ENCODE data around the gene FAM20C.

Gene FAM20C

GRCh38 chr7:252216-252965, 60.0 kb downstream of the FAM20C start:
- Histone ChIP-seq H3K9me3 (no peaks in the 10 kb centered on the region), H3K27ac (no peak overlapping the region), H3K27me3 (no peaks in the 10 kb centered on the region), H3K4me1 (ENCODE audit: control insufficient read depth in 1 of 2, insufficient read depth in 1 of 2, low read depth in 1 of 2, low read length in 1 of 2) (no peaks in the 10 kb centered on the region), H3K36me3 (no peaks in the 10 kb centered on the region), H3K4me3 (ENCODE audit: low read depth in 1 of 2, low read length in 1 of 2) (no peak overlapping the region)
- no peak for TF ChIP-seq CTCF (IDR thresholded peaks at IDR 0.05)

- no peaks in the 10 kb centered on the region for H3K9me3 ChIP-seq
- H3K4me1 ChIP-seq (ENCODE audit: control insufficient read depth in 1 of 2, insufficient read depth in 1 of 2, low read depth in 1 of 2, low read length in 1 of 2), result no peaks in the 10 kb centered on the region
- H3K27me3 ChIP-seq, result no peaks in the 10 kb centered on the region
- H3K27ac ChIP-seq, result no peak overlapping the region
- no peak overlapping the region for H3K4me3 ChIP-seq (ENCODE audit: low read depth in 1 of 2, low read length in 1 of 2)
- no peaks in the 10 kb centered on the region for H3K36me3 ChIP-seq
- TF ChIP-seq CTCF (IDR thresholded peaks at IDR 0.05), result no peak
Observed at GRCh38 chr7:252981-253380, 60.6 kb downstream of the FAM20C start.

GRCh38 chr7:253581-254336, 61.4 kb downstream of the FAM20C start:
- Histone ChIP-seq H3K4me1 (ENCODE audit: control insufficient read depth in 1 of 2, insufficient read depth in 1 of 2, low read depth in 1 of 2, low read length in 1 of 2) (no peaks in the 10 kb centered on the region), H3K36me3 (no peaks in the 10 kb centered on the region), H3K27ac (no peak overlapping the region), H3K4me3 (ENCODE audit: low read depth in 1 of 2, low read length in 1 of 2) (no peak overlapping the region), H3K27me3 (no peaks in the 10 kb centered on the region), H3K9me3 (no peaks in the 10 kb centered on the region)
- no peak for TF ChIP-seq CTCF (IDR thresholded peaks at IDR 0.05)

GRCh38 chr7:254337-255037, 62.1 kb downstream of the FAM20C start:
- Histone ChIP-seq H3K27me3 (no peaks in the 10 kb centered on the region), H3K4me1 (ENCODE audit: control insufficient read depth in 1 of 2, insufficient read depth in 1 of 2, low read depth in 1 of 2, low read length in 1 of 2) (no peaks in the 10 kb centered on the region), H3K27ac (no peak overlapping the region), H3K4me3 (ENCODE audit: low read depth in 1 of 2, low read length in 1 of 2) (no peak overlapping the region), H3K36me3 (no peaks in the 10 kb centered on the region), H3K9me3 (no peaks in the 10 kb centered on the region)
- TF ChIP-seq CTCF (IDR thresholded peaks at IDR 0.05), result no peak

- Histone ChIP-seq H3K27ac (no peak overlapping the region), H3K9me3 (no peaks in the 10 kb centered on the region), H3K4me3 (ENCODE audit: low read depth in 1 of 2, low read length in 1 of 2) (no peak overlapping the region), H3K27me3 (no peaks in the 10 kb centered on the region), H3K36me3 (no peaks in the 10 kb centered on the region), H3K4me1 (ENCODE audit: control insufficient read depth in 1 of 2, insufficient read depth in 1 of 2, low read depth in 1 of 2, low read length in 1 of 2) (no peaks in the 10 kb centered on the region)
- TF ChIP-seq CTCF (IDR thresholded peaks at IDR 0.05), result no peak
Observed at GRCh38 chr7:255038-255435, 62.7 kb downstream of the FAM20C start.
